ENCODE measurements around the gene ARMC10. TPM values are rescaled to one million over a fixed set of nuclear protein-coding genes. Genes with fewer than 3 reads are reported as not detected.
A peak's percentile ranks its signal among the peaks of the same experiment; 100 is the strongest.
"Not testable (repeated sequence)": the region's sequence is repeated elsewhere in the genome, so short reads cannot be mapped to it uniquely, and the experiment has no call there.

The ARMC10 gene
- total RNA-seq, 1 donor from 2014 or later: 19.8 TPM

GRCh38 chr7:103134836-103135554, 60.1 kb downstream of the ARMC10 start:
- Histone ChIP-seq H3K36me3 (ENCODE audit: control insufficient read depth in 3 of 3, insufficient read depth in 3 of 3, low read length in 3 of 3) (no peaks in the 10 kb centered on the region), H3K9ac (ENCODE audit: low read depth in 1 of 3, low read length in 3 of 3) (no peak overlapping the region), H3K4me3 (ENCODE audit: low read length in 3 of 3) (no peak overlapping the region), H3K4me1 (ENCODE audit: control insufficient read depth in 3 of 3, insufficient read depth in 3 of 3, low read length in 3 of 3) (peaks cover 3 to 14% (median 8%) of the 10 kb centered on the region in 3 donors), H3K27ac (ENCODE audit: low read depth, low read length) (no peak overlapping the region), H3K27me3 (ENCODE audit: control insufficient read depth in 3 of 3, insufficient read depth in 3 of 3, low read length in 3 of 3) (no peaks in the 10 kb centered on the region), H3K9me3 (ENCODE audit: control insufficient read depth in 3 of 3, low read length in 3 of 3) (no peaks in the 10 kb centered on the region)

GRCh38 chr7:103140061-103140460, 65.1 kb downstream of the ARMC10 start:
- peaks cover 0 to 5% (median 0%) of the 10 kb centered on the region in 3 donors for H3K36me3 ChIP-seq (ENCODE audit: control insufficient read depth in 3 of 3, insufficient read depth in 3 of 3, low read length in 3 of 3)
- H3K4me3 ChIP-seq (ENCODE audit: low read length in 3 of 3): no peak overlapping the region
- H3K27ac ChIP-seq (ENCODE audit: low read depth, low read length): no peak overlapping the region
- no peaks in the 10 kb centered on the region for H3K9me3 ChIP-seq (ENCODE audit: control insufficient read depth in 3 of 3, low read length in 3 of 3)
- H3K27me3 ChIP-seq (ENCODE audit: control insufficient read depth in 3 of 3, insufficient read depth in 3 of 3, low read length in 3 of 3): no peaks in the 10 kb centered on the region
- no peaks in the 10 kb centered on the region for H3K4me1 ChIP-seq (ENCODE audit: control insufficient read depth in 3 of 3, insufficient read depth in 3 of 3, low read length in 3 of 3)
- no peak overlapping the region for H3K9ac ChIP-seq (ENCODE audit: low read depth in 1 of 3, low read length in 3 of 3)

GRCh38 chr7:103140685-103141084, 65.7 kb downstream of the ARMC10 start:
- Histone ChIP-seq H3K36me3 (ENCODE audit: control insufficient read depth in 3 of 3, insufficient read depth in 3 of 3, low read length in 3 of 3) (peaks cover 0 to 5% (median 0%) of the 10 kb centered on the region in 3 donors), H3K27ac (ENCODE audit: low read depth, low read length) (no peak overlapping the region), H3K4me3 (ENCODE audit: low read length in 3 of 3) (no peak overlapping the region), H3K27me3 (ENCODE audit: control insufficient read depth in 3 of 3, insufficient read depth in 3 of 3, low read length in 3 of 3) (no peaks in the 10 kb centered on the region), H3K9me3 (ENCODE audit: control insufficient read depth in 3 of 3, low read length in 3 of 3) (no peaks in the 10 kb centered on the region), H3K4me1 (ENCODE audit: control insufficient read depth in 3 of 3, insufficient read depth in 3 of 3, low read length in 3 of 3) (no peaks in the 10 kb centered on the region), H3K9ac (ENCODE audit: low read depth in 1 of 3, low read length in 3 of 3) (no peak overlapping the region)

DNA sequence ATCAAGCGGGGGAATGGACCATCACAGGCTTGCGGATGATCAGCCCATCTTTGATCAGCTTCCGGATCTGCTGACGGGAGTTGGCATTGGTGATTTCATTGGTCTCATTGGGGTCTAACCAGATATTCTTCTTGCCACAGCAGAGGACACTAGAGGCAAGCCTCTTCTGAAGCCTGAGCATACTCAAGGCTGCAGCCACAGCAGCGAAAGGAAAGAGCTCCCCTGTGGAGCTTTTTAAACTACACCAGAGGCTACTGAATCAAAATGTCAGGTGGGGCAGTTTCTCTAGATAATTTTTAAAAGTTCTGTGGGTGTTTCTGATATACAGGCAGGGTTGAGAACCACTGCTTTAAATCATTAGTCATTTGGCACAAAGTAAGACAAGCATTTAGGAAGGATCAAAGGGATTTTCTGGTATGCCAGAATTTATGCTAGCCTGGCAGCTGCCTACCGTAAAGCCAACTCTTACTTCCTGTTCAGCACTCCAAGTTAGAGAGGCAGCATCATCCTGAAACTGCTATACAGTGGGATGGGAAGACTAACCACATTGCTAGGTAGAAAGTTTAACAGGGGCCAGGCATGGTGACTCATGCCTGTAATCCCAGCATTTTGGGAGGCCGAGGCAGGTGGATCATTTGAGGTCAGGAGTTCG, 66.9 kb downstream of the ARMC10 start:
- Histone ChIP-seq H3K4me3 (ENCODE audit: low read length in 3 of 3) (no peak overlapping the region), H3K27me3 (ENCODE audit: control insufficient read depth in 3 of 3, insufficient read depth in 3 of 3, low read length in 3 of 3) (no peaks in the 10 kb centered on the region), H3K9ac (ENCODE audit: low read depth in 1 of 3, low read length in 3 of 3) (no peak overlapping the region), H3K4me1 (ENCODE audit: control insufficient read depth in 3 of 3, insufficient read depth in 3 of 3, low read length in 3 of 3) (peaks cover 0 to 4% (median 0%) of the 10 kb centered on the region in 3 donors), H3K9me3 (ENCODE audit: control insufficient read depth in 3 of 3, low read length in 3 of 3) (no peaks in the 10 kb centered on the region), H3K27ac (ENCODE audit: low read depth, low read length) (no peak overlapping the region), H3K36me3 (ENCODE audit: control insufficient read depth in 3 of 3, insufficient read depth in 3 of 3, low read length in 3 of 3) (peaks cover 0 to 5% (median 0%) of the 10 kb centered on the region in 3 donors)

GRCh38 chr7:103142494-103142893, 67.6 kb downstream of the ARMC10 start:
- no peak overlapping the region for H3K9ac ChIP-seq (ENCODE audit: low read depth in 1 of 3, low read length in 3 of 3)
- H3K27ac ChIP-seq (ENCODE audit: low read depth, low read length): no peak overlapping the region

DNA sequence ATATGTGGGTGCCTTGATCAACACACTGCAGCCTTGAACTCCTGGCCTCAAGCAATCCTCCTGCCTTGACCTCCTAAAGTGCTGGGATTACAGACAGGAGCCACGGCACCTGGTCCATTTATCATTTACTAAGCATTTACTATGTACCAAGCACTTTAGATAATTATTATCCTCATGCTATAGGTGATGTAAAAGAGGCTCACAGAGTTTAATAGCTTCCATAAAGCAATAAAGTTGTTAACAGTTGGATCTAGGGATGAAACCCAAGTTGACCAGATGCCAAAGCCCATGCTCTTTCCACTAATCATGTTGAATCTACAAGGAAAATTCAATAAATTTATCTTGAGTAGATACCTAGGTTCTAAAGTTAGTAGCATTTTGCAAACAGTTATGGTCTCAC, 68.9 kb downstream of the ARMC10 start:
- Histone ChIP-seq H3K36me3 (ENCODE audit: control insufficient read depth in 3 of 3, insufficient read depth in 3 of 3, low read length in 3 of 3) (peaks cover 0 to 5% (median 0%) of the 10 kb centered on the region in 3 donors), H3K27me3 (ENCODE audit: control insufficient read depth in 3 of 3, insufficient read depth in 3 of 3, low read length in 3 of 3) (no peaks in the 10 kb centered on the region), H3K9ac (ENCODE audit: low read depth in 1 of 3, low read length in 3 of 3) (no peak overlapping the region), H3K4me3 (ENCODE audit: low read length in 3 of 3) (no peak overlapping the region), H3K4me1 (ENCODE audit: control insufficient read depth in 3 of 3, insufficient read depth in 3 of 3, low read length in 3 of 3) (peaks cover 0 to 11% (median 2%) of the 10 kb centered on the region in 3 donors), H3K27ac (ENCODE audit: low read depth, low read length) (no peak overlapping the region), H3K9me3 (ENCODE audit: control insufficient read depth in 3 of 3, low read length in 3 of 3) (no peaks in the 10 kb centered on the region)

More at GRCh38 chr7:103142494-103142893, 67.6 kb downstream of the ARMC10 start:
- H3K4me3 ChIP-seq (ENCODE audit: low read length in 3 of 3): no peak overlapping the region
- H3K36me3 ChIP-seq (ENCODE audit: control insufficient read depth in 3 of 3, insufficient read depth in 3 of 3, low read length in 3 of 3): peaks cover 0 to 5% (median 0%) of the 10 kb centered on the region in 3 donors
- peaks cover 0 to 9% (median 2%) of the 10 kb centered on the region in 3 donors for H3K4me1 ChIP-seq (ENCODE audit: control insufficient read depth in 3 of 3, insufficient read depth in 3 of 3, low read length in 3 of 3)
- H3K9me3 ChIP-seq (ENCODE audit: control insufficient read depth in 3 of 3, low read length in 3 of 3): no peaks in the 10 kb centered on the region
- no peaks in the 10 kb centered on the region for H3K27me3 ChIP-seq (ENCODE audit: control insufficient read depth in 3 of 3, insufficient read depth in 3 of 3, low read length in 3 of 3)

GRCh38 chr7:103144754-103145153, 69.8 kb downstream of the ARMC10 start:
- not testable (repeated sequence) for H3K4me3 ChIP-seq (ENCODE audit: low read length in 3 of 3); H3K27ac ChIP-seq (ENCODE audit: low read depth, low read length); H3K36me3 ChIP-seq (ENCODE audit: control insufficient read depth in 3 of 3, insufficient read depth in 3 of 3, low read length in 3 of 3); H3K27me3 ChIP-seq (ENCODE audit: control insufficient read depth in 3 of 3, insufficient read depth in 3 of 3, low read length in 3 of 3); H3K9me3 ChIP-seq (ENCODE audit: control insufficient read depth in 3 of 3, low read length in 3 of 3); H3K9ac ChIP-seq (ENCODE audit: low read depth in 1 of 3, low read length in 3 of 3)
- peaks cover 2 to 14% (median 3%) of the 10 kb centered on the region in 3 donors for H3K4me1 ChIP-seq (ENCODE audit: control insufficient read depth in 3 of 3, insufficient read depth in 3 of 3, low read length in 3 of 3)

GRCh38 chr7:103148131-103148993, 73.4 kb downstream of the ARMC10 start:
- peak overlapping the region; percentile 88 to 98 (median 89) for H3K4me3 ChIP-seq (ENCODE audit: low read length in 3 of 3)
- H3K9ac ChIP-seq (ENCODE audit: low read depth in 1 of 3, low read length in 3 of 3): peak overlapping the region; percentile 91 to 94 (median 94)
- no peaks in the 10 kb centered on the region for H3K27me3 ChIP-seq (ENCODE audit: control insufficient read depth in 3 of 3, insufficient read depth in 3 of 3, low read length in 3 of 3)
- peak overlapping the region; percentile 92 for H3K27ac ChIP-seq (ENCODE audit: low read depth, low read length)
- no peaks in the 10 kb centered on the region for H3K9me3 ChIP-seq (ENCODE audit: control insufficient read depth in 3 of 3, low read length in 3 of 3)
- peaks cover 2 to 17% (median 3%) of the 10 kb centered on the region in 3 donors for H3K4me1 ChIP-seq (ENCODE audit: control insufficient read depth in 3 of 3, insufficient read depth in 3 of 3, low read length in 3 of 3)
- no peaks in the 10 kb centered on the region for H3K36me3 ChIP-seq (ENCODE audit: control insufficient read depth in 3 of 3, insufficient read depth in 3 of 3, low read length in 3 of 3)

All from skeletal muscle tissue (tissue), 4 donors.